ENCODE data around the gene SDHAF4.
"Not testable (repeated sequence)": the region's sequence is repeated elsewhere in the genome, so short reads cannot be mapped to it uniquely, and the experiment has no call there.

Gene SDHAF4

DNA sequence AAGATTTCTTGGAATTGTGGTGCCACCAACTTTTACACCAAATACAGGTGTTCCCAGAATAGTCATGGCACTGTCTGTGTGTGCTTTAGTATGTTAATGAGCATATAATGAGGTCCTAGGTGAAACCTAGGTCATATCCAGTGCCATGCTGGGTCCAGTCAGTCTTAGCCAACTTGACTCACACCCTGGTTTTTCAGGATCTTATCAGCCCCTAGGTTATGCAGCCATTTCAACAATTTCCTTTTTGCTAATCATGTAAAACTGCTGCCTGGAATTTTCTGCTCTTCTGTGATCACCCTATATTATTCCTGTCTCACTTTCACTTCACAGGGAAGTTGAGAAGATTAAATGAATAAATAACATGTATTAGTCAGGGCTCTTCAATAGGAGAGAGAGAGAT is 23.7 kb downstream of the SDHAF4 start:
- no peak overlapping the region for H3K4me3 ChIP-seq (ENCODE audit: control insufficient read depth, low read depth, low read length)
- TF ChIP-seq, protein P1, sequence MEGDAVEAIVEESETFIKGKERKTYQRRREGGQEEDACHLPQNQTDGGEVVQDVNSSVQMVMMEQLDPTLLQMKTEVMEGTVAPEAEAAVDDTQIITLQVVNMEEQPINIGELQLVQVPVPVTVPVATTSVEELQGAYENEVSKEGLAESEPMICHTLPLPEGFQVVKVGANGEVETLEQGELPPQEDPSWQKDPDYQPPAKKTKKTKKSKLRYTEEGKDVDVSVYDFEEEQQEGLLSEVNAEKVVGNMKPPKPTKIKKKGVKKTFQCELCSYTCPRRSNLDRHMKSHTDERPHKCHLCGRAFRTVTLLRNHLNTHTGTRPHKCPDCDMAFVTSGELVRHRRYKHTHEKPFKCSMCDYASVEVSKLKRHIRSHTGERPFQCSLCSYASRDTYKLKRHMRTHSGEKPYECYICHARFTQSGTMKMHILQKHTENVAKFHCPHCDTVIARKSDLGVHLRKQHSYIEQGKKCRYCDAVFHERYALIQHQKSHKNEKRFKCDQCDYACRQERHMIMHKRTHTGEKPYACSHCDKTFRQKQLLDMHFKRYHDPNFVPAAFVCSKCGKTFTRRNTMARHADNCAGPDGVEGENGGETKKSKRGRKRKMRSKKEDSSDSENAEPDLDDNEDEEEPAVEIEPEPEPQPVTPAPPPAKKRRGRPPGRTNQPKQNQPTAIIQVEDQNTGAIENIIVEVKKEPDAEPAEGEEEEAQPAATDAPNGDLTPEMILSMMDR (conservative IDR thresholded peaks at IDR 0.05; ENCODE audit: control insufficient read depth, insufficient read depth, low read depth, low read length): no peak
- DNase-seq (ENCODE audit: low read depth): no peak

DNA sequence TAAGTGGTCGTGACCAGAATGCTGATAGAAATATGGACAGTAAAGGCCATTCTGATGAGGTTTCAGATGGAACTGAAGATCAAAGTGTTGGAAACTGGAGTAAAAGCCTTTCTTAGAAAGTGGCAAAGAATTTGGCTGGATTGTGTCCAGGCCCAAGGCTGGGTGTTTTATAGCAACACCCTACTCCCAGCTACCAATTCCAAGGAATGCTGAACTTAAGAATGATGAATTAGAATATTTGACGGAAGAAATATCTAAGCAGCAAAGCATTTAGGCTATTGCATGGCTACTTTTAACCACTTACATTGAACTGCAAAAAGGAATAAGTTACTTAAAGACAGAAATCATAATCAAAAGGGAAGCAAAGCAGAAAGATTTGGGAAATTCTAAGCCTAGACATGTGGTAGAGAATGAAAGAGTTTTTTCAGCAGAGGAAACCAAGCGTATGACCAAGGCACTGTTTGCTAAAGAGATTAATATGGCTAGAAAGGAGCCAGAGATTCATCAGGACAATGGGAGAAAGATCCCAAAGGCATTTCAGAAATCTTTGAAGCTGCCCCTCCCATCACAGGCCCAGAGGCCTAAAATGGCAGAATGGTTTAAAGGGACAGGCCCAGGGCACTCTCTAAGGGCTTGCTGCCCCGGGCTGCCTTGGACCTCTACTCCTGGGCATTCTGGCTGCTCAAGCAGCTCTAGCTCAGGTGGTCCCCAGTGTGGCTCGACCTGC is 25.8 kb downstream of the SDHAF4 start:
- no peak overlapping the region for H3K4me3 ChIP-seq (ENCODE audit: control insufficient read depth, low read depth, low read length)
- no peak for DNase-seq (ENCODE audit: low read depth)
- TF ChIP-seq, protein P1 (conservative IDR thresholded peaks at IDR 0.05; ENCODE audit: control insufficient read depth, insufficient read depth, low read depth, low read length): no peak

DNA sequence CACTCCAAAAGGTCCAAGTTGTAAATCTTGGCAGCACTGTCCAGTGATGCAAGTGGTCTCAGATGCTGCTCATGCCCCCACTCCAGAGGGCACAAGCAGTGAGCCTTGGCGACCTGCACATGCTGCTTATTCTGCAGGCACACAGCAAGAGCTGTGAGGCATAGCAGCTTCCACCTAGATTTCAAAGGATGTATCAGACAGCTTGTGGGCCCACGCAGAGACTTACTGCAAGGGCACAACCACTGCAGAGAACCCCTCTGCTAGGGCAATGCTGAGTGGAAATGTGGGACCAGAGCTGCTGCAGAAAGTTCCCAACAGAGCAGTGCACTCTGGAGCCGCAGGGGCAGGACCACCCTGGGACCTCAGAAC is 26.4 kb downstream of the SDHAF4 start:
- H3K4me3 ChIP-seq (ENCODE audit: control insufficient read depth, low read depth, low read length): no peak overlapping the region
- TF ChIP-seq, protein P1 (conservative IDR thresholded peaks at IDR 0.05; ENCODE audit: control insufficient read depth, insufficient read depth, low read depth, low read length): no peak
- no peak for DNase-seq (ENCODE audit: low read depth)

DNA sequence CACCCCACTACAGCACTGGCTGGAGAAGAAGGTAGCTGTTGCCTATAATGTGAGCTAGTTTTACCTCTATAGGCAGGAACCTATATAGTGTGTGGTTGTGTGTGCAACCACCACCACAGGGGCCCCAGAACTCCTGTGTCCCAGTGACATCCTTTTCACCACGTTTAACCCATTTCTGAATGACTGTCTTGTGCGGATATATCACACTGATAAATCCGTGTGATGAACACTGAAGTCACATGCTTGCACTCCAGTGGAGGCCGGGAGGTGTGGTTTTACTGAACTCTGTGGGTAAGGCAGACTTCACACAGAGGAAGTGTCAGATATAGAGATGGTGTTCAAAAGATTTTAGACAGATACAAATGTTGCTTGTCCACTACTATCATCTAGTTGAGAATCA is 32.5 kb downstream of the SDHAF4 start:
- DNase-seq (ENCODE audit: low read depth): no peak
- TF ChIP-seq, protein P1 (conservative IDR thresholded peaks at IDR 0.05; ENCODE audit: control insufficient read depth, insufficient read depth, low read depth, low read length): no peak
- H3K4me3 ChIP-seq (ENCODE audit: control insufficient read depth, low read depth, low read length): no peak overlapping the region

DNA sequence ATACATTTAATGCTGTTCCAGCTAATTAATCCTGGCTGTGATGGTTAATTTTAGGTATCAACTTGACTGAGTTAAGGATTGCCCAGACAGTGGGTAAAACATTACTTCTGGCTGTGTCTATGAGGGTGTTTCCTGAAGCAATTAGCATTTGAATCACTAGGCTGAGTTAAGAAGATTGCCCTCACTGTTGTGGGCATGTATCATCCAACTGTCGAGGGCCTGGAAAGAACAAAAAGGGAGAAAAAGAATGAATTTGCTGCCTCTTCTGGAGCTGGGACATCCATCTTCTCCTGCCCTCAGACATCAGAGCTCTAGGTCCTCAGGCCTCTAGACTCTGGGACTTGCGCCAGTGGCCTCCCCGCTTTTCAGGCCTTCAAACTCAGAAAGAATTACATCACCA is 34.3 kb downstream of the SDHAF4 start:
- TF ChIP-seq, protein P1 (conservative IDR thresholded peaks at IDR 0.05; ENCODE audit: control insufficient read depth, insufficient read depth, low read depth, low read length): no peak
- DNase-seq (ENCODE audit: low read depth): no peak
- H3K4me3 ChIP-seq (ENCODE audit: control insufficient read depth, low read depth, low read length): no peak overlapping the region

DNA sequence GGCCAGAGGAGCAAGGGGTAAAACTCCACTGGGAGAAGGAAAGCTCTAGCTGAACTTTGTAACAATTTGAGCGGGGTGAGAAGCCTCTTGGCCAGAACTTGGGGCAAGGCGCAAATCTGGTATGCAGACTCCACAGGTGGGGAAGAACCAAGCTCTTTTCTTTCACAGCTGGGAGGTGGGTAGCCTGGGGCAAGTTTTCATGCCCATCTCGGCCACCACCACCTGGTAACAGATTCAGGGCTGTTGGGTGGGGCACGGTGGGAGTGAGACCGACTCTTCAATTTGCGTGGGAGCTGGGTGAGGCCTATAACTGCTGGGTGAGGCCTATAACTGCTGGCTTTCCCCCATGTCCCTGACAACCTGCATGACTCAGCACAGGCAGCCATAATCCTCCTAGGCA is 37.5 kb downstream of the SDHAF4 start:
- H3K4me3 ChIP-seq (ENCODE audit: control insufficient read depth, low read depth, low read length): no peak overlapping the region
- TF ChIP-seq, protein P1 (conservative IDR thresholded peaks at IDR 0.05; ENCODE audit: control insufficient read depth, insufficient read depth, low read depth, low read length): no peak
- no peak for DNase-seq (ENCODE audit: low read depth)

DNA sequence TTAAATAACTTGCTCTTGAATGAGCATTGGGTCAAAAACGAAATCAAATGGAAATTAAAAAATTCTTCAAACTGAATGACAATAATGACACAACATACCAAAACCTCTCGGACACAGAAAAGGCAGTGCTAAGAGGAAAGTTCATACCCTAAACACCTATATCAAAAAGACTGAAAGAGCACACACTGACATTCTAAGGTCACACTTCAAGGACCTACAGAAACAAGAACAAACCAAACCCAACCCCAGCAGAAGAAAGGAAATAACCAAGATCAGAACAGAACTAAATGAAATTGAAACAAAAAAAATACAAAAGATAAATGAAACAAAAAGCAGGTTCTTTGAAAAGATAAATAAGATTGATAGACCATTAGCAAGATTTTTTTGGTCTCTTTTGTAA is 40.6 kb downstream of the SDHAF4 start:
- H3K4me3 ChIP-seq (ENCODE audit: control insufficient read depth, low read depth, low read length); DNase-seq (ENCODE audit: low read depth): not testable (repeated sequence)

DNA sequence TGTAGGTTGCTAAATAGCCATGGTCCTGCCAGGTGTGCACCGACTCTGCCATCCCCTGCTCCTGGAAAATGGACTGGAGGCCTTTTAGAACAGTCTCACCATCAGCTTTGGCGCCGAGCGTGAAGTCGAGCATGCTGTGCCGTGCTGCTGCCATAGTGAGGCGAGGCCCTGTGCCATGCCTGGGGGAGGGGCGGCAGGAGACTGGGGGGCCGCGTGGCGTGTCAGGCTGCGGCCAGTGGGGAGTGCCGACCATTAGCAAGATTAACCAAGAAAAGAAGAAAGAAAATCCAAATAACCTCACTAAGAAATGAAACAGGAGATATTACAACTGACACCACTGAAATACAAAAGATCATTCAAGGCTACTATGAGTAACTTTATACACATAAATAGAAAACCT is 42.5 kb downstream of the SDHAF4 start:
- DNase-seq (ENCODE audit: low read depth); H3K4me3 ChIP-seq (ENCODE audit: control insufficient read depth, low read depth, low read length): not testable (repeated sequence)

Data from fibroblast of mammary gland (primary cell).